DND-41 (cell line): ENCODE results near the gene HSP90B1.

Experiments used
- CTCF ChIP-seq: IDR thresholded peaks from 2 replicates; pipeline ENCODE4 v1.5.1; 2012; ENCODE audit warnings: borderline replicate concordance, low read length, moderate library complexity, mild to moderate bottlenecking; ENCODE audit not compliant: poor library complexity, severe bottlenecking; ENCODE audit errors: extremely low read depth
- EZH2 ChIP-seq: IDR thresholded peaks from 3 replicates; pipeline ENCODE4 v1.6.1; 2012; ENCODE audit warnings: borderline replicate concordance, low read depth, mild to moderate bottlenecking, moderate library complexity, low read length, inconsistent platforms; ENCODE audit not compliant: severe bottlenecking

DNA sequence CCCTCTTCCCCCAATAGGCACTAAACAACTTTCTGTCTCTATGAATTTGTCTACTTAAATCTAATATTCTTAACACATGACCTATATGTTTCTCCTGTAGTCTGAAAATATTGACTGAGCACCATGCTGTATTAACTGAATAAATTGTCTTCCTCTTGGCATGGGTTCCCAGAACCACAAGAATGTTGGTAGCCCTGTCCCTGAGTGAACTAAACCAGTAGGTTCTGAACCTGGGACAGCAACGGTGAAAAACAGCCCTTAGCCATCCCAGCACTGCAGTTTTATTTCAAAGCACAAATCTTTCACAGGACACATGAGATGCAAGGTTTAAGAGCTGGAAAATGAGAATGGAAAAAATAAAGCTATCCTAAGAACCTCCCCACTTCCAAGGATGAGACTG lies 20.4 kb upstream of the HSP90B1 start:
- TF ChIP-seq CTCF: no peak
- TF ChIP-seq EZH2: no peak
